Brain microvascular endothelial cell (primary cell): ENCODE results near the gene ACRBP.
A peak's percentile ranks its signal among the peaks of the same experiment; 100 is the strongest.

Source experiments
- DNase-seq: peaks from one replicate; pipeline ENCODE4 v3.0.0-alpha.2; 2020
- H3K27ac ChIP-seq: fragments of 250-450 bp; sonication (Bioruptor Pico); 2 replicates; pipeline ENCODE4 v1.5.1; 2020; ENCODE audit warnings: mild to moderate bottlenecking, moderate library complexity
- H3K27me3 ChIP-seq: fragments of 250-450 bp; sonication (Bioruptor Pico); replicated peaks from 2 replicates; pipeline ENCODE4 v1.5.1; 2020; ENCODE audit warnings: mild to moderate bottlenecking
- H3K36me3 ChIP-seq: fragments of 250-450 bp; sonication (Bioruptor Pico); replicated peaks from 2 replicates; pipeline ENCODE4 v1.5.1; 2020; ENCODE audit warnings: mild to moderate bottlenecking
- H3K4me3 ChIP-seq: 2 replicates; pipeline ENCODE4 v1.5.1; 2011; ENCODE audit warnings: low read depth, mild to moderate bottlenecking, control low read depth, low read length, moderate library complexity
- in situ Hi-C: cut with HindIII; loops from 2 replicates; pipeline ENCODE4 v1.10.0; 2017; ENCODE audit warnings: low sequenced_read_pairs, low pct_ligation_motif_present
- TF ChIP-seq, protein P1 (sequence below): IDR thresholded peaks from 2 replicates; pipeline ENCODE4 v1.5.1; 2011; ENCODE audit warnings: low read depth, mild to moderate bottlenecking, moderate library complexity, low read length, control low read depth, inconsistent platforms; ENCODE audit errors: missing control alignments

Gene ACRBP

DNA sequence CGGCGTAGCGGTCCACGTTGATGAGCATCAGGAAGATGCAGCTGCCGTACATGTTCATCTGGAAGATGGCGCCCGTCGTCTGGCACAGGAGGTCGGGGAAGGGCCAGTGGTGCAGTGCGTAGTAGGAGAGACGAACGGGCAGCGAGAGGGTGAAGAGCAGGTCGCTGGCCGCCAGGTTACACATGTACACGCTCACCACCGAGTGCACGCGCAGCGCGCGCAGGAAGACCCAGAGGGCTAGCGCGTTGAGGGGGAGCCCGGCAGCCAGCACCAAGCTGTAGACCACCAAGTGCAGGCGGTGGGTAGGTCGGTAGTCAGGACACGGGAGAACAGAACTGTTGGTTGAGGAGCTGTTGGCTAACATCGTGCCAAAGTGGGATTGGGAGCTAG lies 26.4 kb downstream of the ACRBP start:
- Histone ChIP-seq H3K27me3 (no peaks in the 10 kb centered on the region), H3K4me3 (no peak overlapping the region), H3K27ac (no peak overlapping the region), H3K36me3 (no peaks in the 10 kb centered on the region)
- in situ Hi-C loops = no loop called here
- no peak for DNase-seq
- TF ChIP-seq, protein P1, sequence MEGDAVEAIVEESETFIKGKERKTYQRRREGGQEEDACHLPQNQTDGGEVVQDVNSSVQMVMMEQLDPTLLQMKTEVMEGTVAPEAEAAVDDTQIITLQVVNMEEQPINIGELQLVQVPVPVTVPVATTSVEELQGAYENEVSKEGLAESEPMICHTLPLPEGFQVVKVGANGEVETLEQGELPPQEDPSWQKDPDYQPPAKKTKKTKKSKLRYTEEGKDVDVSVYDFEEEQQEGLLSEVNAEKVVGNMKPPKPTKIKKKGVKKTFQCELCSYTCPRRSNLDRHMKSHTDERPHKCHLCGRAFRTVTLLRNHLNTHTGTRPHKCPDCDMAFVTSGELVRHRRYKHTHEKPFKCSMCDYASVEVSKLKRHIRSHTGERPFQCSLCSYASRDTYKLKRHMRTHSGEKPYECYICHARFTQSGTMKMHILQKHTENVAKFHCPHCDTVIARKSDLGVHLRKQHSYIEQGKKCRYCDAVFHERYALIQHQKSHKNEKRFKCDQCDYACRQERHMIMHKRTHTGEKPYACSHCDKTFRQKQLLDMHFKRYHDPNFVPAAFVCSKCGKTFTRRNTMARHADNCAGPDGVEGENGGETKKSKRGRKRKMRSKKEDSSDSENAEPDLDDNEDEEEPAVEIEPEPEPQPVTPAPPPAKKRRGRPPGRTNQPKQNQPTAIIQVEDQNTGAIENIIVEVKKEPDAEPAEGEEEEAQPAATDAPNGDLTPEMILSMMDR = no peak

DNA sequence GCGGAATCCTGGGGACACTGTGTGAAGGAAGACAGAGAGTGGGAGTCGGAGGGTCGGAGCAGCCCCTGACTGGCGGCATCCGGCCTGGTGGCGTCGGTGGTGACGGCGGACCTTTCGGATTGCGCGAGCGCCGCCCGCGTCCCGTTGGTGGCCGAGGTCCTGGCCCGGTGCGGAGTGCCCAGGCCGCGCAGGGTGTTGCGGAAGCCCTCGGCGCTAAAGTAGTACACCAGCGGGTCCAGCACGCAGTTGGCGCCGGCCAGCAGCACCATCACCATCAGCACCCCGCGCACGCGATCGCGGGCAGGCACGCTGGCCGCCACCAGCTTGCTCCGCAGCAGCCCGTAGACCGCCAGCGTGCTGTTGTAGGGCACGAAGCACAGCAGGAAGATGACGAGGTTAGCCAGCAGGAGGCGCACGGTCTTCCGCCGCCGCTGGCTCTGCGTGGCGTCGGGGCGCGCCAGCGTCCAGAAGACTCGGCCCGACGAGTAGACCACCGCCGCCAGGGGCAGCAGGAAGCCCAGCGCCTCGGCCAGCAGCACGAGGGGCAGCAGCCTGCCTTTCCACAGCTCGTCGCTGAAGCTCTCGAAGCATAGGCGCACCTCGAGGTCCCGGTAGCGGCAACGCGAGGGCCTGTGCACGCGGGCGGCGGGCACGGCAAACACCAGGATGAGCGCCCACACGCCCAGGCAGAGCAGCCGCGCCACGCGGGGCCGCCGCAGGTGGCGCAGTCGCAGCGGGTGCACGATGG lies 26.9 kb downstream of the ACRBP start:
- no peak overlapping the region for H3K27ac ChIP-seq
- peak overlapping the region; percentile 15 for H3K4me3 ChIP-seq
- no peaks in the 10 kb centered on the region for H3K36me3 ChIP-seq
- DNase-seq = no peak
- no peaks in the 10 kb centered on the region for H3K27me3 ChIP-seq
- in situ Hi-C loops = no loop called here
- TF ChIP-seq, protein P1 = peak; percentile 67

DNA sequence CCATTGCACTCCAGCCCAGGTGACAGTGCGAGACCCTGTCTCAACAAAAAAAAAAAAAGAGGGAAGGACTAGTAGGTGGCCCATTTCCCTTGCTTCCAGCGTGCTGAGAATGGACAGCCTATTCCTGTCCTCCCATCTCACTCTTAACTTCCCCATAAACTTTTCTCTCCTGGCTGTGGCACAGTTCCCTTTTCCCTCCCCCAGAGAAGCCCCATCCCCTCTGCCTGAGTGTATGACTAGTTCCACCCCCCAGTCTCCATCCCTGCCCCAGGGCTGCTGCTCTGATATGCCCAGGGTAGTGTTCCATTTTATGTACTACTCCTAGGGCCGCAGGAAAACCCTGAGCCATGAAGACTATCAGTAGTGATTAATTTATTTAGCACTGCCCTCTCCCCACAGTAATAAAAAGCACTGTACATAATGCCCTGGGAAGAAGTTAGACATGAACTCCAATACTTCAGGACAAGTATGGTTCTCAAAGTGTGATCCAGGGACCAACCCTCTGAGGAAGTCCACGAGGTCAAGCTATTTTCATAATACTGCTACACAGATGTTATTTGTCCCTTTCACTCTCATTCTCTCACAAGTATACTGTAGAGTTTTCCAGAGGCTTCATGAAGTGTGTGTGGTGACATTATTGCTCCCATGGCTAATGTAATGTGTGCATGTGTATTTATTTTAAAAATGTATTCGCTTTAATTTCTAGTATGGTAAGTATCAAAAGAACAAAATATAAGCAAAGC lies 28.6 kb downstream of the ACRBP start:
- Histone ChIP-seq H3K36me3 (no peaks in the 10 kb centered on the region), H3K27ac (no peak overlapping the region), H3K27me3 (no peaks in the 10 kb centered on the region), H3K4me3 (no peak overlapping the region)
- DNase-seq = no peak
- TF ChIP-seq, protein P1 = no peak
- in situ Hi-C loops = no loop called here

DNA sequence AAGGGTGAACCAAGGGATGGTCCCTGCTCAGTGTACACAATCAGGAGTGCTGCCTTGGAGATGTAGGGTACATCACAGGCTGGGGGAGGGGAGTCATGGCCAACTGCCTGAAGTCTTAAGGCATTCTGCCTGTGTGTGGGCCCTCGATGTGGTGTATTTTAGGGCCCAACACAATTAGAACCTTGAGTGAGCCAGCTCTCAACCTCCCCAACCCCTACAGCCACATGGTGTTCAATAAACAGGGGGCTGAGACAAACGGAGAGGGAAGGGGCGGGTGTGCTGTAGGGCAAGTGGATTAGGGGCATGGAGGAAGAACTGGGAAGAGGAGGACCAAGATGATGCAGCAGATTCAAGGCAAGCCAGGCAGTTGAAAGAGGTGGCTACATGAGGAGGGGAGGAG lies 31.4 kb downstream of the ACRBP start:
- Histone ChIP-seq H3K36me3 (no peaks in the 10 kb centered on the region), H3K4me3 (no peak overlapping the region), H3K27me3 (no peaks in the 10 kb centered on the region), H3K27ac (no peak overlapping the region)
- no peak for DNase-seq
- in situ Hi-C loops = no loop called here
- TF ChIP-seq, protein P1 = no peak

DNA sequence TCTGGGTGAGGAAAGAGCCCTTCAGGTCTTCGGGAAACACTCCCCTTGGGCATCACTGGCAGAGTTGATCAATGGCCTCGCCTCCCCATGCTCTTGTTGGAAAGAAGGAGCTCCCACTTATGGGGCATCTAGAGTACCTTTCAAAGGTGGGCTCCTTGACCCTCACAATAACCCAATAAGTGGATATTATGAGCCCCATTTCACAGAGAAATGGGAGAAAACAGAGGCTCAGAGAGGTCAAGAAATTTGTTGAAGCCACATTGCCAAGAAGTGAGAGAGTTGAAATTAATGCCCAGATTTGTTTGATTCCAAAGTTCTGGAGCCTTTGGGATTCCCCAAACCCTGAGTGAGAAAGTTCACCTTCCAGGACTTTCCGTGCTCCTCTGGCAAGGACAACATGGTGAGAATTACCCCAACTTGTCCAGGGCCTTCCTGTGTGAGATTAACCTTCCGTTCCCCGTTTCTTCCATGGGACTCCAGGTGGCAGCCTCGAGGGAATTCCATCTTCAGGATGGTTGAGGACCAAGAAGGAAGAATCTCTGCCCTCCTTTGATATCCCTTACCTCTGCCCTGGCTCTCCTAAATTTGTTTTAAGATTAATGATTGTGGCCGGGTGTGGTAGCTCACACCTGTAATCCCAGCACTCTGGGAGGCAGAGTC lies 32.6 kb downstream of the ACRBP start:
- Histone ChIP-seq H3K27me3 (no peaks in the 10 kb centered on the region), H3K27ac (peak overlapping the region; percentile 52), H3K36me3 (no peaks in the 10 kb centered on the region), H3K4me3 (no peak overlapping the region)
- TF ChIP-seq, protein P1 = peak; percentile 40
- in situ Hi-C loops = no loop called here
- DNase-seq = no peak
